Naive thymus-derived CD4-positive, alpha-beta T cell (primary cell): ENCODE data around the gene DNAAF1. TPM values are rescaled to one million over a fixed set of nuclear protein-coding genes. Genes with fewer than 3 reads are reported as not detected.

Source experiments
- ATAC-seq: fragments of 150-1000 bp; cut with Tn5 transposase; 2 replicates; pipeline ENCODE4 v1.10.0; 2021; ENCODE audit warnings: mild to moderate bottlenecking, moderate library complexity
- CTCF ChIA-PET: fragments of 350-600 bp; sonication (Branson Sonifier 250); formaldehyde crosslinking; loops from one replicate; lab custom pipeline; 2021; ENCODE audit warnings: antibody characterized with exemption; lab: Charles Lee
- POLR2A ChIA-PET: fragments of 350-600 bp; sonication (Branson Sonifier 250); formaldehyde crosslinking; loops from one replicate; lab custom pipeline; 2021; ENCODE audit warnings: antibody characterized with exemption, inconsistent platforms; lab: Charles Lee
- DNase-seq, 9 donors: peaks; one replicate each; pipeline versions ENCODE4 v3.0.0 to v3.0.0-alpha.2; 2020 to 2022; ENCODE audit warnings: mixed read lengths in 1 of 9
- H3K27ac ChIP-seq: one replicate; pipeline ENCODE4 v1.7.0; 2013; ENCODE audit warnings: mild to moderate bottlenecking, low read depth, low read length, moderate library complexity
- H3K27me3 ChIP-seq, 2 donors: one replicate each; pipeline ENCODE4 v1.7.0; 2013; ENCODE audit warnings: low read length in 2 of 2, mild to moderate bottlenecking in 2 of 2, moderate library complexity in 2 of 2; ENCODE audit not compliant: control insufficient read depth in 2 of 2, insufficient read depth in 2 of 2
- H3K36me3 ChIP-seq, 3 experiments: 1 replicate in 2 of 3; 2 replicates in 1 of 3; pipeline ENCODE4 v1.7.0; 2013; ENCODE audit warnings: low read length in 3 of 3, mild to moderate bottlenecking in 3 of 3, moderate library complexity in 1 of 3; ENCODE audit not compliant: insufficient read depth in 3 of 3, control insufficient read depth in 2 of 3
- H3K4me1 ChIP-seq, 2 donors: one replicate each; pipeline ENCODE4 v1.7.0; 2013; ENCODE audit warnings: low read length in 2 of 2, mild to moderate bottlenecking in 2 of 2, moderate library complexity in 1 of 2; ENCODE audit not compliant: control insufficient read depth in 2 of 2, insufficient read depth in 2 of 2
- H3K4me3 ChIP-seq: 2 replicates; pipeline ENCODE4 v1.7.0; 2013; ENCODE audit warnings: mild to moderate bottlenecking, low read length
- H3K9me3 ChIP-seq, 3 experiments: 1 replicate in 2 of 3; 2 replicates in 1 of 3; pipeline ENCODE4 v1.7.0; 2013; ENCODE audit warnings: low read length in 3 of 3; ENCODE audit not compliant: control insufficient read depth in 2 of 3
- H3K27ac Mint-ChIP-seq, 9 donors: one replicate each; pipeline ENCODE4 v1.8.0; 2020 to 2022; ENCODE audit warnings: mixed read lengths in 9 of 9, mild to moderate bottlenecking in 8 of 9, moderate library complexity in 5 of 9, inconsistent platforms in 2 of 9
- H3K27me3 Mint-ChIP-seq, 5 donors: one replicate each; pipeline ENCODE4 v1.8.0; 2021 to 2022; ENCODE audit warnings: mixed read lengths in 5 of 5, mild to moderate bottlenecking in 1 of 5
- H3K36me3 Mint-ChIP-seq, 5 donors: one replicate each; pipeline ENCODE4 v1.8.0; 2020 to 2022; ENCODE audit warnings: mixed read lengths in 5 of 5, mild to moderate bottlenecking in 3 of 5, inconsistent platforms in 1 of 5
- H3K4me1 Mint-ChIP-seq, 7 donors: one replicate each; pipeline ENCODE4 v1.8.0; 2020 to 2022; ENCODE audit warnings: mixed read lengths in 7 of 7, mild to moderate bottlenecking in 3 of 7, inconsistent platforms in 1 of 7
- H3K4me3 Mint-ChIP-seq, 10 donors: one replicate each; pipeline ENCODE4 v1.8.0; 2020 to 2022; ENCODE audit warnings: mild to moderate bottlenecking in 10 of 10, mixed read lengths in 10 of 10, moderate library complexity in 6 of 10, inconsistent platforms in 2 of 10
- H3K9me3 Mint-ChIP-seq, 11 donors: one replicate each; pipeline ENCODE4 v1.8.0; 2020 to 2022; ENCODE audit warnings: mixed read lengths in 11 of 11, mild to moderate bottlenecking in 4 of 11, inconsistent platforms in 1 of 11, moderate library complexity in 1 of 11
- intact Hi-C, 2 donors: fragments of 100-400 bp; cut with micrococcal nuclease; formaldehyde crosslinking; loops; one replicate each; pipeline ENCODE4 v1.15.1; 2023
- polyA plus RNA-seq, 2 donors: library from polyadenylated mRNA; unstranded; fragments of 300-500 nt; fragmentation: Illumina TruSeq; gene quantifications; one replicate each; pipeline ENCODE4 v1.2.3, GENCODE V29; 2021
- total RNA-seq, 6 experiments: library from RNA in 5 of 6; stranded (reverse) in 5 of 6; gene quantifications; 1 replicate in 5 of 6; 2 replicates in 1 of 6; pipeline ENCODE4 v1.2.3 and lab custom pipeline; 2021 to 2026

Gene DNAAF1
- total and polyA plus RNA-seq, 7 experiments from 2014 or later = 0.06 to 2.2 (median 0.38) TPM; not detected in 3

DNA sequence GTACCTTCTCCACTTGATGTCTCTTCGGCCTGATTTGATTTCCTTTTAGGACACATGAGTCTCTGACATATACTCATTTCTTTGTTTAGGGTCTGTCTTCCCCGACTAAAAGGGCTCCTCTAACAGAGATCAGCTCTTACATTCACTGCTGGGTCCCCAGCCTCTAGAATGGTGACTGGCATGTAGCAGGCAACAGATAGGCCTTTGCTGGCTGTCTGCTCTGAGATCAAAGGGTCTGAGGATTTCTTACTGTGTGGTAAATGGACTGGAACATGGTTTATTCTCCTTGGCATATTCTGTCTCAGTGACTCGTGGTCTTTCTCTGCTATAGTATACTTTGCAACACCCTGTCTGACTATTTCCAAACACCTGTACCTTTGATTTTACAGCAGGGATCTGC, 16.7 kb downstream of the DNAAF1 start:
- no peaks in the 10 kb centered on the region for H3K9me3 Mint-ChIP-seq
- POLR2A ChIA-PET = no interaction called here
- H3K36me3 ChIP-seq = no peaks in the 10 kb centered on the region
- ATAC-seq = no peak
- H3K9me3 ChIP-seq = no peaks in the 10 kb centered on the region
- no peak overlapping the region for H3K27ac Mint-ChIP-seq
- H3K27me3 ChIP-seq = no peaks in the 10 kb centered on the region
- no peaks in the 10 kb centered on the region for H3K36me3 Mint-ChIP-seq
- CTCF ChIA-PET = no interaction called here
- H3K4me3 ChIP-seq = no peak overlapping the region
- peaks cover 11 to 50% (median 23%) of the 10 kb centered on the region in 5 donors for H3K27me3 Mint-ChIP-seq
- no peak overlapping the region for H3K4me3 Mint-ChIP-seq
- DNase-seq = no peak
- H3K4me1 ChIP-seq = no peaks in the 10 kb centered on the region
- intact Hi-C loops = no loop called here
- no peak overlapping the region for H3K27ac ChIP-seq
- H3K4me1 Mint-ChIP-seq = no peaks in the 10 kb centered on the region

DNA sequence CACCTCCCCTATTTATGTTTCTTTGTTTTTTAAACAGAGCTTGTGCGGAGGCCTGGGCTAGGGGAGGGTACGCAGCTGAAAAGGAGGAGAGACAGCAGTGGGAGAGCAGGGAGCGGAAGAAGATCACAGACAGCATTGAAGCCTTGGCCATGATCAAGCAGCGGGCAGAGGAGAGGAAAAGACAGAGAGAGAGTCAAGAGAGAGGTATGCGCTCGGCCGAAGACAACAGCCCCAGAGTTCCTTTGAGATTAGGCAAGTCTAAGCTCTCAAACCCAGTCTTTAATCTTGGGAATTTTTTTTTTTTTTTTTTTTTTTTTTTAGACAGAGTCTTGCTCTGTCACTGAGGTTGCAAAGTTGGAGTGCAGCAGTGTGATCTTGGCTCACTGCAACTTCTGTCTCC, 20.6 kb downstream of the DNAAF1 start:
- Mint-ChIP-seq H3K4me3 (no peak overlapping the region), H3K9me3 (no peaks in the 10 kb centered on the region), H3K27me3 (peaks cover 7 to 30% (median 21%) of the 10 kb centered on the region in 5 donors), H3K36me3 (no peaks in the 10 kb centered on the region), H3K27ac (peak overlapping the region in 1 of 9 donors; percentile 19), H3K4me1 (no peaks in the 10 kb centered on the region)
- H3K4me3 ChIP-seq = no peak overlapping the region
- CTCF ChIA-PET = no interaction called here
- intact Hi-C loops = no loop called here
- POLR2A ChIA-PET = no interaction called here
- no peak for DNase-seq
- no peak for ATAC-seq
- H3K4me1 ChIP-seq = no peaks in the 10 kb centered on the region
- no peaks in the 10 kb centered on the region for H3K9me3 ChIP-seq
- no peak overlapping the region for H3K27ac ChIP-seq
- no peaks in the 10 kb centered on the region for H3K36me3 ChIP-seq
- H3K27me3 ChIP-seq = no peaks in the 10 kb centered on the region

DNA sequence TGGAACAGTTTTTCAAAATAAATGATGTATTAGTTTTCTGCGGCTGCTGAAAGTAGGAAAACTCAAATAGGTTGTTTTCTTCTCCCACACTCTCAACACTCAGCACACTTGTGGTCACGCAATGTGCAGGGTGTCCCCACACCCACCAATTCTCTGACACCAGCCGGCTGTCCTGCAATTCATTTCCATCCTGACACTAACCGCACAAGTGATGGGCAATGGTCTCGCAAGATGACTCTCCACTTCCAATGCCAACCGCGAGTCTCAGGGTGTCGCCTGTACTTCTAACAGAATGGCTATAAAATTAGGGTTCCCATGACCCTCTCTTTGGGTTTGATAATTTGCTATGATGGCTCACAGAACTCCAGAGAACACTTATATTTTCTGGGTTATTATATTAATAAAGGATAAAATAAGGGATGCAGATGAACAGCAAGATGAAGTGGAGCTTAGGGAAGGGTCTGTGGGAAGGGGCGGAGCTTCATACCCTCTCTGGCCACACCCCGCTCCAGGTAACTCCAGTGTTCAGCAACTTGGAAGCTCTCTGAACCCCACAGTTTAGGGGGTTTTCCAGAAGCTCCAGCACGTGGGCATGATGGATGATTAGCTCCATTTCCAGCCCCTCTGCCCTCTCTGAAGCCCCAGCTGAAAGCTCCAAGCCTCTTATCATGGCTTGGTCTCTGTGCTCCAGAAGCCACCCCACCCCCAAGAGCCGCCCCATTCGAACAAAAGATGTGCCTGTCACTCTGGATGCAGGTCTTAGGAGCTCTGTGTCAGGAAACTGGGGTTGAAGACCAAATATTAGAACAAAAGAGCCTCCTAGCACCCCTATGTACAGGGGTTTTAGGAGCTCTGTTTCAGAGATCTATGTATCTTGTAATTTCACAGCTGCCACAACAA, 21.9 kb downstream of the DNAAF1 start:
- Mint-ChIP-seq H3K27ac (no peak overlapping the region), H3K36me3 (no peaks in the 10 kb centered on the region), H3K9me3 (no peaks in the 10 kb centered on the region), H3K27me3 (peaks cover 10 to 25% (median 15%) of the 10 kb centered on the region in 5 donors), H3K4me1 (no peaks in the 10 kb centered on the region), H3K4me3 (no peak overlapping the region)
- no peak overlapping the region for H3K27ac ChIP-seq
- no peak for ATAC-seq
- intact Hi-C loops = no loop called here
- CTCF ChIA-PET = no interaction called here
- H3K27me3 ChIP-seq = no peaks in the 10 kb centered on the region
- no peak for DNase-seq
- H3K36me3 ChIP-seq = no peaks in the 10 kb centered on the region
- no peaks in the 10 kb centered on the region for H3K9me3 ChIP-seq
- no peaks in the 10 kb centered on the region for H3K4me1 ChIP-seq
- no peak overlapping the region for H3K4me3 ChIP-seq
- POLR2A ChIA-PET = no interaction called here

DNA sequence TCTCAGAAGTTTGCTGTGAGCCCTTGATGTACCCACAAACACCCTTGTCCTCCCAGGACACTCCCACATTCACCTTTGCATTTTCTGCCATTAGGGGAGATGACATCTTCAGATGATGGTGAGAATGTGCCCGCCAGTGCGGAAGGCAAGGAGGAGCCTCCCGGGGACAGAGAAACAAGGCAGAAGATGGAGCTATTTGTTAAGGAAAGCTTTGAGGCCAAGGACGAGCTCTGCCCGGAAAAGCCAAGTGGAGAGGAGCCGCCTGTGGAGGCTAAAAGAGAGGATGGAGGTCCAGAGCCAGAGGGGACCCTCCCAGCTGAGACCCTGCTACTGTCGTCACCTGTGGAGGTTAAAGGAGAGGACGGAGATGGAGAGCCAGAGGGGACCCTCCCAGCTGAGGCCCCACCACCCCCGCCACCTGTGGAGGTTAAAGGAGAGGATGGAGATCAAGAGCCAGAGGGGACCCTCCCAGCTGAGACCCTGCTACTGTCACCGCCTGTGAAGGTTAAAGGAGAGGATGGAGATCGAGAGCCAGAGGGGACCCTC, 24.7 kb downstream of the DNAAF1 start:
- Histone ChIP-seq H3K9me3 (no peaks in the 10 kb centered on the region), H3K27ac (no peak overlapping the region), H3K27me3 (no peaks in the 10 kb centered on the region), H3K4me3 (no peak overlapping the region), H3K36me3 (no peaks in the 10 kb centered on the region), H3K4me1 (no peaks in the 10 kb centered on the region)
- ATAC-seq (no peak), DNase-seq (no peak)
- Mint-ChIP-seq H3K9me3 (no peaks in the 10 kb centered on the region), H3K4me3 (no peak overlapping the region), H3K27me3 (peaks cover 11 to 19% (median 11%) of the 10 kb centered on the region in 5 donors), H3K4me1 (no peaks in the 10 kb centered on the region), H3K27ac (no peak overlapping the region), H3K36me3 (no peaks in the 10 kb centered on the region)
- ChIA-PET CTCF (interaction anchor here (1.1 kb wide), 1 partner anchor 80 kb away, joined by 3 read pairs; no protein-coding TSS in a partner anchor), POLR2A (no interaction called here)
- intact Hi-C loops = no loop called here

DNA sequence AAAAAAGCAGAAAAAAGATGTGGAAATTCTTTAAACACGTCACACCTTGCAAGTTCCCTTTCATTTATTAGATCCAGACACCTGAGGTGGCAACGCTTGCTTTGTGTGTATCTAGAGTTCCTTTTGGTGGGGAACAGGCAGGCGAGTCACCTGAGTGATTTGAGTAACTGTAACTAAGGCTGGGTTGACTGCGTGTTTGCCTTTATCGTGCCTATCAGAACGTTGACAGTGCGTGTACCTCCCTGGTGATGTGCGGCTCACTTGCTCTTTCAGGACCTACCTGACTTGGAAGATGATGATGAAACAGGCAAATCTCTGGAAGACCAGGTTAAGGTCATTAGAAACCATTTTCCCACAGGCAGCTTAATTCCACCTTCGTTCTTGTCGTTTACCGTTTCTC, 29.3 kb downstream of the DNAAF1 start:
- CTCF ChIA-PET = interaction anchor here (1.5 to 2.8 kb wide), 4 partner anchors 11 to 217 kb away, joined by 4 to 12 read pairs (median 8); no protein-coding TSS in a partner anchor
- peaks cover 0 to 18% (median 0%) of the 10 kb centered on the region in 3 experiments for H3K36me3 ChIP-seq
- no peaks in the 10 kb centered on the region for H3K36me3 Mint-ChIP-seq
- H3K27me3 ChIP-seq = no peaks in the 10 kb centered on the region
- H3K27ac Mint-ChIP-seq = no peak overlapping the region
- no peaks in the 10 kb centered on the region for H3K9me3 ChIP-seq
- POLR2A ChIA-PET = no interaction called here
- peaks cover 0 to 11% (median 6%) of the 10 kb centered on the region in 5 donors for H3K27me3 Mint-ChIP-seq
- no peaks in the 10 kb centered on the region for H3K9me3 Mint-ChIP-seq
- H3K27ac ChIP-seq = no peak overlapping the region
- peaks cover 4 to 6% (median 6%) of the 10 kb centered on the region in 7 donors for H3K4me1 Mint-ChIP-seq
- no peaks in the 10 kb centered on the region for H3K4me1 ChIP-seq
- intact Hi-C loops = no loop called here
- DNase-seq (no peak), ATAC-seq (no peak)
- no peak overlapping the region for H3K4me3 ChIP-seq
- H3K4me3 Mint-ChIP-seq = no peak overlapping the region

DNA sequence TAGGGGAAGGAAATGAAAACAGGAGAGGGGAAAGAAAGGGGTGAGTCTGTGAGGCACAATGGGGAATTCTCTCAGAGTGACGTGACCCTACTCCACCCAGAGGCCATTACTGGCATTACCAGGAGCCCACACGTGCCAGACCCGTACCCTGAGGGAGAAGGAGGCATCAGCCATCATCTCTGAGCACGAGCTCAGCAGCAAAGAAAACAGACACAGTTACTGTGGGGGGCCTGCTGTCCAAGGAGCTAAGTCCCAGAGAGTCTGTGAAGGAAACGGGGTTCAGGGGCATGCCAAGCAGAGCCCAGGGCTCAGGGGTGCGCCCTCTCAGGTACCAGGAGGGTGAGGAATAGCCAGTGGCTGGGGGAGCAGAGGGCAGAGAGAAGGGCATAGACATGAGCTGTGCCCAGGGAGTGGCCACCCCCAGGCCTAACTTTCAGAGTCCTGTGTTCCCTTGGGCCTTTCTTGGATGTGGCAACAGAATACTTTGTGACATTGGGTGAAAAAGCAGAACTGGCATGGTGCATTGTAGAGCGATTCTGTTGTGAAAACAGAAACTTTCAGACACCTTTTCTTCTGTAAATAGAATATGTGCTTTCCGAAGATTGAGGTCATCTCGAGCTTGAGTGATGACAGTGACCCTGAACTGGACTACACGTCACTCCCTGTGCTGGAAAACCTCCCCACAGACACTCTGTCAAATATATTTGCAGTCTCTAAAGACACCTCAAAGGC, 30.4 kb downstream of the DNAAF1 start:
- peak; percentile 86 for ATAC-seq
- H3K4me1 Mint-ChIP-seq = peaks cover 4 to 6% (median 6%) of the 10 kb centered on the region in 7 donors
- H3K4me1 ChIP-seq = no peaks in the 10 kb centered on the region
- DNase-seq = peak in 7 of 9 donors; percentile 26 to 63 (median 37)
- H3K36me3 ChIP-seq = peaks cover 0 to 29% (median 0%) of the 10 kb centered on the region in 3 experiments
- H3K27ac ChIP-seq = no peak overlapping the region
- peak overlapping the region in 7 of 9 donors; percentile 5 to 79 (median 39) for H3K27ac Mint-ChIP-seq
- H3K4me3 ChIP-seq = no peak overlapping the region
- no peaks in the 10 kb centered on the region for H3K27me3 ChIP-seq
- ChIA-PET CTCF (interaction anchor here (0.8 to 2.8 kb wide), 7 partner anchors 10 to 250 kb away, joined by 3 to 16 read pairs (median 7); no protein-coding TSS in a partner anchor), POLR2A (interaction anchor here (0.6 kb wide), 1 partner anchor 77 kb away, joined by 3 read pairs; no protein-coding TSS in a partner anchor)
- H3K4me3 Mint-ChIP-seq = no peak overlapping the region
- H3K9me3 Mint-ChIP-seq = no peaks in the 10 kb centered on the region
- no peaks in the 10 kb centered on the region for H3K9me3 ChIP-seq
- intact Hi-C loops = loop anchor here (1.0 kb wide), 5 partner anchors 30 to 249 kb away; partner anchors contain the start of genes DNAAF1 (in 1 of the 2), HSDL1 (in 1 of the 2) and MBTPS1 (in 1 of the 2)
- H3K36me3 Mint-ChIP-seq = no peaks in the 10 kb centered on the region
- H3K27me3 Mint-ChIP-seq = peaks cover 0 to 4% (median 0%) of the 10 kb centered on the region in 5 donors
